GM19193 (cell line): ENCODE measurements around the gene PRPF6.

Experiments
- POLR2A ChIP-seq: IDR thresholded peaks from 4 replicates; pipeline ENCODE4 v1.6.1; 2011; ENCODE audit not compliant: insufficient read depth, insufficient read length; ENCODE audit errors: extremely low read depth

The PRPF6 gene

DNA sequence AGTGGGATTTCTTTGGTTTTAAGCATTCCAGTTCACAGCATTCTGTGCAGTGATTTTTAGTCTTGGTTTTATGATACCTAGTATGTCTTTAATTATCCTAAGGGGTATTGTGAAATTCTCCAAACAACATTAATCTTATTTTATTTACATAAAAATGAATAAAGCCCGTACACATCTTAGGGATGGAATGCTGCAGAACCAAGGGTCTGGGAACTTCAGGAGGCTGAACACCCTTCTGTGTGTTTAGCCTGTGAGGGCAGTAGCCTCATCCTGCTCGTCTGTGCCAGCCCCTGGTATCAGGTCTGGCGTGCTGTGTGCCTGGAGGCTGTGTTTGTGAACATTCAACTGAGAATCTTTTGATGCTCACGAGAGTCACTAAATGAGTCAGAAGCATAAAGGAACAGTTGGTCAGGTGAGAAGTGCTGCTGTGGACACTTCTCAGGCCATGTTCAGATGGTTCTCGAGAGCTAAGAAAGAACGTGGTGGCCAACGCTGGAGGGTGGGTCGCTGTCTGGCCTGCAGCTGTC, 29.8 kb downstream of the PRPF6 start:
- no peak for TF ChIP-seq POLR2A

DNA sequence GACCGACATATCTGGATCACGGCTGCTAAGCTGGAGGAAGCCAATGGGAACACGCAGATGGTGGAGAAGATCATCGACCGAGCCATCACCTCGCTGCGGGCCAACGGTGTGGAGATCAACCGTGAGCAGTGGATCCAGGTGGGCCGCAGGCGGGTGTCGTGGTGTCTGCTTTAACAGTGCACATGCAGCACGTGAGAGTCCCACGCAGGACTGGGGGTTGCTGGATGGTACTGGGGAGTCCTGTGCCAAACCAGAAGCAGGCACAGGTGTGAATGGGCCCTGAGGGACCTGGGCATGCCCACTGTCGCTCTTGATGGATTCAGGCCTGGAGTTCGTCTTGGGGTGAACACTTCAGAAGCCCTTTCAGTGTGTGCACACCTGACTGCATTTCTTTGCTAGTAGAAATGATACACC, 30.4 kb downstream of the PRPF6 start:
- TF ChIP-seq POLR2A = no peak

DNA sequence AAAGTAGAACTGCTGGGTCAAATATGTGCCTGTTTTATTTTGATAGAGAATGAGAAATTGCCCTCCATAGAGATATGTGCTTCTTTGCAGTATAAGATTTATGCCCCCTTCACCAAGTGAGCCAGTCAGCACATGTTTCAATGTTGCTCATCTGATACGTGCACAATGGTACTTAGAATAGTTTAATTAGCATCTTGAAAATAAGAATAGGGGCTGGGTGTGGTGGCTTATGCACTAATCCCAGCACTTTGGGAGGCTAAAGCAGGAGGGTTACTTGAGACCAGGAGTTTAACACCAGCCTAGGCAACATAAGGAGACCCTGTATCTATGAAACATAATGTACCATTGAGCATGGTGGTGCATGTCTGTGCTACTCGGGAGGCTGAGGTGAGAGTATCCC, 34.7 kb downstream of the PRPF6 start:
- no peak for TF ChIP-seq POLR2A

DNA sequence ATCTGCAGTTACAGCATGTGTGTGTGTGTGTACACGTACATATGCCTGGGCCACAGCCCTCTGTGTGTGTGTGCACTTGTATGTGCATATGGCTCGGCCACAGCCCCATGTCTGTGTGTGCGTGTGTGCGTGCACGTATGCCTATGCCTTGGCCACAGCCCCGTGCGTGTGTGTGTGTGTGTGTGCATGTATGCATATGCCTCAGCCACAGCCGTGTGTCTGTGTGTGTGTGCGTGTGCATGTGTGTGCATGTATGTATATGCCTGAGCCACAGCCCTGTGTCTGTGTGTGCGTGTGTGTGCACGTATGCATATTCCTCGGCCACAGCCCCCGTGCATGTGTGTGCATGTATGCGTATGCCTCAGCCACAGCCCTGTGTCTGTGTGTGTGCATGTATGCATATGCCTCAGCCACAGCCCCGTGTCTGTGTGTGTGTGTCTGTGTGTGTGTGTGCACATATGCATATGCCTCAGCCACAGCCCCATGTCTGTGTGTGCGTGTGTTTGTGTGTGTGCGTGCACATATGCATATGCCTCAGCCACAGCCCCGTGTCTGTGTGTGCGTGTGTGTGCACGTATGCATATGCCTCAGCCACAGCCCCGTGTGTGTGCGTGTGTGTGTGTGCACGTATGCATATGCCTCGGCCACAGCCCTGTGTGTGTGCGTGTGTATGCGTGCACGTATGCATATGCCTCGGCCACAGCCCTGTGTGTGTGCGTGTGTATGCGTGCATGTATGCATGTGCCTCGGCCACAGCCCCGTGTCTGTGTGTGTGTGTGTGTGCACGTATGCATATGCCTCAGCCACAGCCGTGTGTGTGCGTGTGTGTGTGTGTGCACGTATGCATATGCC, 40.4 kb downstream of the PRPF6 start:
- no peak for TF ChIP-seq POLR2A

DNA sequence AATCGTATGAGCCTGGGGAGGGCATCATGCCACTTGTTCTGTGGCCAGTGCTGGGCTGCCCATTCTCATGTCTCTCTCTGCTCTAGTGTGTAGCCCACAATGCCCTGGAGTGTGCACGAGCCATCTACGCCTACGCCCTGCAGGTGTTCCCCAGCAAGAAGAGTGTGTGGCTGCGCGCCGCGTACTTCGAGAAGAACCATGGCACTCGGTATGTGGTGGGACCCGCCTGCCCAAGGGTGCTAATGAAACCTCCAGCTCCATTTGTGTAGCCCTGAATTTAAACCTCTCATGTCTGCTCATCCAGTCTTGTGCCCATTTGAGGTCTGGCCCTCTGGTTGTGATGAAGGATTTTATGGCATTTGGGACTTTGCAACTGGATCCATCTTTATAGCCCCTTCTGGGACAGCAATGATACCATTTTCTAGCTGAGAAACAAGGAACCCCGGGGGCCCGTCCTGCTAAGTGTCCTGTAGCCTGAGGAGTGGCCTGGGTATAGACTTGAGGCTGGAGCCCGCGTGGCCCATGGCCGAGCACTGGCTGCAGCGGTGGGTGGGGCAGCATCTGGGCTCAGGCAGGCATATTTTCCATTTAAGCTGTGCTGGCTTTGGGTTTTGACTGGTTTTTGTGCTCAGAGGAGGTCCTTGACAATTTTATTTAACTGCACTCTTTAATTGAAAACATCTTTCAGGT, 41.9 kb downstream of the PRPF6 start:
- TF ChIP-seq POLR2A = no peak

DNA sequence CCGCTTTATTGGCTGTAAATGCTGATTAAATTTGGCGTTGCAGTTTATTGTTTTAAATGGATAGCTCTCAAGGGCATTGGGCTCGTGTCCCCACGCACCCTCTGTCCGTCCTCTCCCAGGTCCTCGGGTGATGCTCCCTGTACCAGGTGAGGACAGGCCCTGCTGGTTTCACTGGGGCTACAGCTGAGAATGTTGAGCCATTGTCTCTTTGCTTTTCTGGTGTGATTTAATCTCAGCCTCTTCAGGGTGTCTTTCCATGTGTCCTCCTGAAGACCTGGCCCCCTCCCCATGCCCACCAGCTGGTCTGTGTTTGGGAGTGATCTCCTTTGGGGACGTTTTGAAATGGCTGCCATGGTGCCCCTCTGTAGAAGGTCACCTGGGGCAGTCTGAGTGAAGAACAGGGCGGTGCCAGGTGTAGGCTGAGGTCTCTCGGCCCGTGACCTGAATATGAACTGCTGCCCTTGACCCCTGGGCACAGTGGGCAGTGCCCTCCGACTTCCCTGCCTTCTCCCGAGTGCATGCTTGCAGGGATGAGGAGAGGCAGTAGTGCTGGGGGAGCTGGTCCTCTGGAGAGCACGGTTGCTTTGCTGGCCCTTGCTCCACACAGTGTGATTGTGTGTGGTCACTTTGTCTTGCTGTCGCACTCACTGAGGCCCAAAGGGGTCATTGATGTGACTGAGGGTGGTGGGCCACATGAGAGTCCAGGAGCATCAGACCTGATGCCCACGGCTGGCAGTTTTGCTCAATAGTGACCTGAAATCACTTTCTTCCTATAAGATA, 42.6 kb downstream of the PRPF6 start:
- no peak for TF ChIP-seq POLR2A

DNA sequence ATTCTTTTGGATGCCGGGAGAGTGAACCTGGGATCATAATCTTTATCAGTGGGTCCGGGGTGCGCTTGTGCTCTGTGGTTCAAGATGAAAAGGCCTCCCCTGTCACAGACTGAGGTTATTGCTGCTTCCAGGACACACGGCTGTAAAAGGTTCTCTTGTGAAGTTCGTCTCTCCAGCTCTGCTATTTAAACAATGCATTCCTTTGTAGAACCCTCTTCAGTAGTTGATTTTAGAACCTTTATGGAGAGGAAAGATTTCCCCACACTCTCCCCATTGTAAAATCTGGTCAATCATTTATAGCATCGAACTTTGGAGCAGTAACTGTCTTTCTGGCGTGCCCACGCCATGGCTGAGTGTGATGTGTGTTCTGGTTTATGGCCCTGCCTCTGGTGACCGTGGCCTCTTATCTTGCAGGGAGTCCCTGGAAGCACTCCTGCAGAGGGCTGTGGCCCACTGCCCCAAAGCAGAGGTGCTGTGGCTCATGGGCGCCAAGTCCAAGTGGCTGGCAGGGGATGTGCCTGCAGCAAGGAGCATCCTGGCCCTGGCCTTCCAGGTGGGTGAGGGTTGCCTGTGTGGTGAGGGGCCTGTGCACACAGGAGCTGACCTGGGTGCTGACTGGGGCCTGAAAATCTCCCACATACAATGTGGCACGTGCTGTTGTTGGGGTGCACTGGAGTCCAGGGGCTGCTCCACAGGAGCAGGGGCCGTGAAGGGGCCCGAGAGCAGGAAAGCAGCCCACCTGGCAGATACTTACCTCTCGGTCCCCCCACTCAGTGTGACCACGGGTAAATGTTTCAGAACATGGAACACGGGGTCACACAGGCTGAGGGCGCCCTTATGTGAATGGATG, 43.4 kb downstream of the PRPF6 start:
- TF ChIP-seq POLR2A = no peak

DNA sequence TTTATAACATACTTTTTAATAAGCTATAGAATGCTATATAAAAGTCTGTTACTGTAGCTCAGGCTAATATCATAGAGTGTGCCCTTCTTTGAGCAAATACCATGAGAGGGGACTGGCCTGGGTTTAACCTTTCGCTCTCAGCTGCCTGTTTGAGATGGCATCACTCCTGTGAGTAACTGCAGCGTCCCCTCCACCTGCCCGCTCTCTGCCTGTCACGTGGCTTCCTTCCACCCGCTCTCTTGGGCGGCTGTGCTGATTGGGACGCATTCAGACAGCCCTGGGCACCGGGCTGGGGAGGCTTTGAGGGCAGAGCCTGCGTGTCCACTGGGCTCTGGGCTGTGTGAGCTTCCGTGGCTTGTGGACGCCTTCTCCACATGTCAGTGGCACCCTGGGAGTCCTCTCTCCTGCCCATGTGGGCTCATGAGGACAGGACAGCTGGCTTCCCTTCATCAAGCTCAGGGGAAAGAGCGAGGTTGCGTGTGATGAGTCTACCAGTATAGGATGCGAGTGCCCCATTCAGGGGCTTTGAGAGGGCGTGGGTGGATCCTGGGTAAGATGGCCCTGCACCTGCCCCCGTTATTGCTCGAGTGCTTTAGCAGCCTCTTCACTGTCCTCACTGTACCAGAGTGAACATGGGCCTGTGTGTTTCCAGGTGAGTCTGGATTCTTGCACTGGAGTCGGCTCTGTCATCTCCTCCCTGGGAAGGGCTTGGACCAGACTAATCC, 44.3 kb downstream of the PRPF6 start:
- TF ChIP-seq POLR2A = no peak

DNA sequence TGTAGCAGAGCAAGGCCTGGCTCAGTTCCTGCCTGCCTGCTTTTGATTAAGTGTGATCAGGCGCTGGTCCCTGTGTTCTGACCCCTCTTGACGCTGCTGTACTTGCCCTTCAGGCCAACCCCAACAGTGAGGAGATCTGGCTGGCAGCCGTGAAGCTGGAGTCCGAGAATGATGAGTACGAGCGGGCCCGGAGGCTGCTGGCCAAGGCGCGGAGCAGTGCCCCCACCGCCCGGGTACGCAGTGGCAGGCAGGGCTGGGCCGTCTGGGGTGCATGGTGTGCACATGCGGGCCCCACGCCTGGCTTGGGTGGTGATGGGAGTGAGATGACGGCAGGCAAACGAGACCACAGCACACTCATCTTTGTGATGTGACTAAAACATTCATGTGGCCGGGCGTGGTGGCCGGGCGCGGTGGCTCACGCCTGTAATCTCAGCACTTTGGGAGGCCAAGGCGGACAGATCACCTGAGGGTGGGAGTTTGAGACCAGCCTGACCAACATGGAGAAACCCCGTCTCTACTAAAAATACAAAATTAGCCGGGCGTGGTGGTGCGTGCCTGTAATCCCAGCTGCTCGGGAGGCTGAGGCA, 45.0 kb downstream of the PRPF6 start:
- no peak for TF ChIP-seq POLR2A

DNA sequence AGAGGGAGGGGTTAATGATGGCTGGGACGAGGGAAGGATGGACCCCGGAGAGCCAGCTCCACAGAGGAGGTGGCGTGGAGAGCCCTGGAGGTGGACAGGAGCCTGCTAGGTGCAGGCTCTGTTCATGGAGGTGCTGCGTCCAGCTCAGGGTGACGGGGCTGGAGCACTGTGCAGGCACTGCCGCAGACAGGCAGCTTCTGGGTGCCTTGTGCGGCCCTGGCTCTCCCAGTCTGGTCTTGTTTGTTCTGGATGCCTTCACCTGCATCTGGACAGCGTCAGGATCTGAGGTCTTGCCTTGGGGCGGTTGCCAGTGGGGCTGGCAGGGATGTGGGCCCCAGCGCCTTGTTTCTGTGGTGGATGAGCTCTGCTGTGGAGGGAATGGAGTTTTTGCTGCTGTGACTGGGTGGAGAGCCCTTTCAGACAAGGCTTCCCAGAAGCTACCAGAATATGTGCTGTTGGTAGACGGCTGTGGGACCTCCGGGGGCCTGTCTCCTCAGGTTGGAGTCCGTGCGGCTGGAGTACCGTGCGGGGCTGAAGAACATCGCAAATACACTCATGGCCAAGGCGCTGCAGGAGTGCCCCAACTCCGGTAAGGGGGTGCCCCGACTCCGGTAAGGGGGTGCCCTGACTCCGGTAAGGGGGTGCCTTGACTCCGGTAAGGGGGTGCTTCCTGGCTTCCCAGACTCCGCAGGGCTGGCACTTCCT, 47.2 kb downstream of the PRPF6 start:
- TF ChIP-seq POLR2A = no peak

DNA sequence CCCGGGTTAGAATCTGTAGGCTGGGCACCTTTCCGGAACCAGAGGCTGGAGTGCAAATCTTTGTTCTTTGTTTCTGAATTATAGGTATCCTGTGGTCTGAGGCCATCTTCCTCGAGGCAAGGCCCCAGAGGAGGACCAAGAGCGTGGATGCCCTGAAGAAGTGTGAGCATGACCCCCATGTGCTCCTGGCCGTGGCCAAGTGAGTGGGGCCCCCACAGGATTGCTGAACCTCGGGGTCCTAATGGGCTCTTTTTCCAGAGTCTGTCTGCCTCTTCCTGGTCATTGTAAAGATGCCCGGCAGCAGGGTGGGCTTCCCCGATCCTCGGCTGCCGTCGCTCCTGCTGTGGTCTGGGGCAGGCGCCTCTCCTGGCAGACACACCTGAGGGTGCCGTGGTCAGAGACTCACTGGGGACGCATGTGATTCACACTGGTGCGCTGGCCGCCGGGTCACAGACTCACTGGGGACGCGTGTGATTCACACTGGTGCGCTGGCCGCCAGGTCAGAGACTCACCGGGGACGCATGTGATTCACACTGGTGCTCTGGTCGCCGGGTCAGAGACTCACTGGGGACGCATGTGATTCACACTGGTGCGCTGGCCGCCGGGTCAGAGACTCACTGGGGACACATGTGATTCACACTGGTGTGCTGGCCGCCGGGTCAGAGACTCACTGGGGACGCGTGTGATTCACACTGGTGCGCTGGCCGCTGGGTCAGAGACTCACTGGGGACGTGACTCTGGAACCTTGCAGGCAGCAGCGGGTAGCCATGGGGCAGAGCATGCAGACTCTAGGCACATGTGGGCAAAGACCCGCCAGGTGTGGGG, 48.6 kb downstream of the PRPF6 start:
- no peak for TF ChIP-seq POLR2A
